GM12878 (cell line): ENCODE measurements around the gene NOC4L. TPM values are rescaled to one million over a fixed set of nuclear protein-coding genes. Genes with fewer than 3 reads are reported as not detected.

Experiments
- ATAC-seq: fragments of 200-7000 bp; cut with Tn5 transposase; 3 replicates; pipeline ENCODE4 v1.9.1; 2020; ENCODE audit warnings: mild to moderate bottlenecking, moderate library complexity
- BruUV-seq: library from RNA; stranded (reverse); fragments of 400-500 nt; replicated peaks from 2 replicates; lab custom pipeline; 2021; lab: Mats Ljungman, UMichigan
- CTCF ChIA-PET: fragments of 300-600 bp; sonication (Branson Sonifier 250); formaldehyde crosslinking; extraction: SDS; loops from one replicate; lab custom pipeline; 2021; ENCODE audit warnings: inconsistent platforms; lab: Yijun Ruan, JAX
- POLR2A ChIA-PET: fragments of 350-600 bp; formaldehyde crosslinking; extraction: SDS; loops from one replicate; lab custom pipeline; 2021; ENCODE audit warnings: inconsistent platforms; lab: Charles Lee
- RAD21 ChIA-PET: fragments of 300-600 bp; sonication (Branson Sonifier 250); formaldehyde crosslinking; loops from one replicate; lab custom pipeline; 2023; ENCODE audit warnings: antibody characterized with exemption; ENCODE audit not compliant: unreplicated experiment; lab: Charles Lee
- SMC1A ChIA-PET: fragments of 300-600 bp; sonication (Branson Sonifier 250); formaldehyde crosslinking; loops from one replicate; lab custom pipeline; 2023; ENCODE audit not compliant: unreplicated experiment, uncharacterized antibody; lab: Charles Lee
- DNase-seq: peaks from one replicate; pipeline ENCODE4 v3.0.0-alpha.2; 2011; ENCODE audit warnings: low read depth, low spot score
- FAIRE-seq: peaks from 3 replicates; lab custom pipeline; 2011; peaks lifted over from hg19 to GRCh38; lab: Jason Lieb, UNC
- H2AFZ ChIP-seq: 2 replicates; pipeline ENCODE4 v1.6.0; 2011; ENCODE audit warnings: low read depth, low read length, control low read depth; ENCODE audit not compliant: control insufficient read depth
- H3K27ac ChIP-seq: 2 replicates; pipeline ENCODE4 v1.5.1; 2011; ENCODE audit warnings: control low read depth; ENCODE audit not compliant: control insufficient read depth, insufficient read depth
- H3K27me3 ChIP-seq, 2 experiments: replicated peaks in 1 of 2; 2 replicates each; pipeline versions ENCODE4 v1.6.0 to v1.6.1; 2011; ENCODE audit warnings: low read length in 1 of 2; ENCODE audit not compliant: control insufficient read depth in 2 of 2, insufficient read depth in 2 of 2
- H3K36me3 ChIP-seq, 2 experiments: 2 replicates each; pipeline ENCODE4 v1.5.1; 2011; ENCODE audit warnings: low read length in 1 of 2; ENCODE audit not compliant: control insufficient read depth in 2 of 2, insufficient read depth in 2 of 2
- H3K4me1 ChIP-seq: 2 replicates; pipeline ENCODE4 v1.6.1; 2011; ENCODE audit warnings: mild to moderate bottlenecking, low read length, moderate library complexity, mixed read lengths; ENCODE audit not compliant: control insufficient read depth, insufficient read depth
- H3K4me2 ChIP-seq: 2 replicates; pipeline ENCODE4 v1.6.0; 2011; ENCODE audit warnings: control low read depth; ENCODE audit not compliant: control insufficient read depth, insufficient read depth
- H3K4me3 ChIP-seq: fragments of 200-600 bp; sonication (generic); 2 replicates; pipeline ENCODE4 v1.5.1; 2016
- H3K79me2 ChIP-seq: 2 replicates; pipeline ENCODE4 v1.6.0; 2011; ENCODE audit warnings: low read length; ENCODE audit not compliant: control insufficient read depth, insufficient read depth
- H3K9ac ChIP-seq: 2 replicates; pipeline ENCODE4 v1.8.0; 2011; ENCODE audit warnings: low read length, control low read depth, mixed read lengths; ENCODE audit not compliant: control insufficient read depth, insufficient read depth
- H3K9me3 ChIP-seq: replicated peaks from 3 replicates; pipeline ENCODE4 v1.5.1; 2011; ENCODE audit warnings: mild to moderate bottlenecking, low read length; ENCODE audit not compliant: control insufficient read depth, insufficient read depth
- H4K20me1 ChIP-seq: 2 replicates; pipeline ENCODE4 v1.6.0; 2011; ENCODE audit not compliant: control insufficient read depth, insufficient read depth
- BCL11A ChIP-seq: IDR thresholded peaks from 2 replicates; pipeline ENCODE4 v1.6.1; 2011; ENCODE audit warnings: low read depth, low read length
- CEBPB ChIP-seq, 2 experiments: fragments of 150-350 bp in 1 of 2; IDR thresholded peaks; 2 replicates each; pipeline ENCODE4 v1.6.1; 2012 to 2014; ENCODE audit warnings: low read depth in 2 of 2, low read length in 2 of 2, borderline replicate concordance in 1 of 2, inconsistent platforms in 1 of 2
- ELK1 ChIP-seq: IDR thresholded peaks from 2 replicates; pipeline ENCODE4 v1.6.1; 2012; ENCODE audit warnings: low read depth, low read length, improper control_type of control experiment
- LARP7 ChIP-seq: fragments of 450-650 bp; IDR thresholded peaks from 2 replicates; pipeline ENCODE4 v1.6.1; 2017; ENCODE audit warnings: mild to moderate bottlenecking
- RAD21 ChIP-seq: IDR thresholded peaks from 2 replicates; pipeline ENCODE4 v1.6.1; 2011; ENCODE audit warnings: mild to moderate bottlenecking, low read depth, low read length, moderate library complexity; ENCODE audit not compliant: insufficient read depth
- RELB ChIP-seq: fragments of 450-650 bp; IDR thresholded peaks from 2 replicates; pipeline ENCODE4 v1.6.1; 2017; ENCODE audit warnings: low read depth, mild to moderate bottlenecking, moderate library complexity
- RUNX3 ChIP-seq: IDR thresholded peaks from 2 replicates; pipeline ENCODE4 v1.6.1; 2012; ENCODE audit warnings: low read length, inconsistent platforms
- SUPT20H ChIP-seq: IDR thresholded peaks from 2 replicates; pipeline ENCODE4 v1.6.1; 2011; ENCODE audit warnings: low read depth, mild to moderate bottlenecking, low read length, moderate library complexity, borderline replicate concordance; ENCODE audit not compliant: control insufficient read depth
- SUZ12 ChIP-seq: fragments of 200-600 bp; sonication (generic); IDR thresholded peaks from one replicate; pipeline ENCODE4 v1.6.1; 2018; ENCODE audit warnings: antibody characterized with exemption, mild to moderate bottlenecking; ENCODE audit not compliant: unreplicated experiment
- TBL1XR1 ChIP-seq: IDR thresholded peaks from 2 replicates; pipeline ENCODE4 v1.6.1; 2012; ENCODE audit warnings: low read depth, low read length, improper control_type of control experiment
- TCF12 ChIP-seq: IDR thresholded peaks from 2 replicates; pipeline ENCODE4 v1.6.1; 2011; ENCODE audit warnings: low read depth, mild to moderate bottlenecking, low read length
- USF1 ChIP-seq: IDR thresholded peaks from 2 replicates; pipeline ENCODE4 v1.6.1; 2011; ENCODE audit warnings: borderline replicate concordance, low read depth, mild to moderate bottlenecking, moderate library complexity, mixed read lengths, low read length; ENCODE audit not compliant: insufficient read depth; ENCODE audit errors: extremely low read length
- WGBS: methylation state at CpG from one replicate; pipeline ENCODE4 v1.1.6; 2016; ENCODE audit warnings: low lambda C conversion rate; ENCODE audit not compliant: insufficient replicate concordance, insufficient coverage; ENCODE audit errors: missing lambda C conversion rate; 5-methylcytosine and 5-hydroxymethylcytosine counted together
- in situ Hi-C: fragments of 300-500 bp; cut with MboI; formaldehyde crosslinking; loops from 9 replicates; pipeline ENCODE4 v1.14.3; 2018; ENCODE audit warnings: mixed read lengths
- intact Hi-C: fragments of 100-400 bp; cut with micrococcal nuclease; formaldehyde crosslinking; loops from one replicate; pipeline ENCODE4 v1.14.2; 2022; ENCODE audit not compliant: unreplicated experiment
- polyA plus RNA-seq, 11 experiments: library from polyadenylated mRNA; depleted of rRNA in 4 of 11; unstranded in 6 of 11; stranded (reverse) in 5 of 11; fragments of >200 nt; fragmentation: Nextera tagmentation in 4 of 11; fragmentation: Illumina TruSeq in 1 of 11; extraction: Ambion mirVana in 4 of 11; extraction: Trizol in 1 of 11; gene quantifications; 1 replicate in 1 of 11; 2 replicates in 10 of 11; pipeline versions ENCODE4 v1.2.1 to v1.2.3, GENCODE V29; 2011 to 2016; ENCODE audit warnings: inconsistent platforms in 2 of 11, missing spikeins in 2 of 11, low read depth in 1 of 11
- total RNA-seq, 4 experiments: library from RNA; depleted of rRNA in 3 of 4; stranded (reverse); fragments of >200 nt in 3 of 4; fragmentation: Illumina TruSeq in 1 of 4; extraction: Trizol in 1 of 4; gene quantifications; 2 replicates each; pipeline versions ENCODE4 v1.2.1 to v1.2.3, GENCODE V29; 2013 to 2021
- TF ChIP-seq, protein P1 (sequence below): IDR thresholded peaks from 2 replicates; pipeline ENCODE4 v1.6.1; 2012; ENCODE audit warnings: low read length, inconsistent platforms

Gene NOC4L
- total and polyA plus RNA-seq, 10 of the 15 experiments (the other 5 are each of a cell fraction or from before 2014, with no cell fraction given) = 0.72 to 68.2 (median 15.2) TPM

DNA sequence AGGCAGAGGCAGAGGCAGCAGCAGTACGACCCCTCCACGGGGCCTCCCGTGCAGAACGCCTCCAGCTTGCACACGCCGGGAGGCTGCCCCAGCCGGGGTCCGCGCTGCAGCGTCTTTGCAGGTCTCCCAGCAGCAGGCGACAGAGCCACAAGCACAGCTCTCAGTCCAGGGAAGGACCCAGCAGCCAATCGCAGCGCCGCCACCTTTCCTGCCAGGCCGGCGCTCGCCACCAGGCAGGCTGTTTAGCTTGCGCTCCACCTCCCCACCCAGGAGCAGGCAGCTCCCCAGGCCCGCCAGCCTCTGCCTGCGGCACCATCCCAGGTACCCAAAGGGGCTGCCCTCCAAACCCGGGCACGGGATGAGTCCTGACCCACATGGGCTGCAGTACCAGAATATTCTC is 25.4 kb upstream of the NOC4L start:
- H4K20me1 ChIP-seq = no peaks in the 10 kb centered on the region
- 96% methylated on average over 16 of the region's 22 CpGs for WGBS
- BruUV-seq = no TSS peak
- H3K27ac ChIP-seq = no peak overlapping the region
- ChIA-PET CTCF (no interaction called here), SMC1A (no interaction called here), POLR2A (no interaction called here), RAD21 (no interaction called here)
- ATAC-seq = no peak
- no peak overlapping the region for H3K9ac ChIP-seq
- no peaks in the 10 kb centered on the region for H3K27me3 ChIP-seq
- TF ChIP-seq TBL1XR1 = no peak
- no peak for TF ChIP-seq SUPT20H
- no peak for TF ChIP-seq RUNX3
- TF ChIP-seq RAD21 = no peak
- no peak for TF ChIP-seq TCF12
- no peak for TF ChIP-seq LARP7
- TF ChIP-seq BCL11A = no peak
- TF ChIP-seq USF1 = no peak
- TF ChIP-seq RELB = no peak
- TF ChIP-seq CEBPB (IDR thresholded peaks at IDR 0.05; ENCODE audit: borderline replicate concordance in 1 of 2, low read depth in 2 of 2, low read length in 2 of 2) = no peak
- TF ChIP-seq, protein P1, sequence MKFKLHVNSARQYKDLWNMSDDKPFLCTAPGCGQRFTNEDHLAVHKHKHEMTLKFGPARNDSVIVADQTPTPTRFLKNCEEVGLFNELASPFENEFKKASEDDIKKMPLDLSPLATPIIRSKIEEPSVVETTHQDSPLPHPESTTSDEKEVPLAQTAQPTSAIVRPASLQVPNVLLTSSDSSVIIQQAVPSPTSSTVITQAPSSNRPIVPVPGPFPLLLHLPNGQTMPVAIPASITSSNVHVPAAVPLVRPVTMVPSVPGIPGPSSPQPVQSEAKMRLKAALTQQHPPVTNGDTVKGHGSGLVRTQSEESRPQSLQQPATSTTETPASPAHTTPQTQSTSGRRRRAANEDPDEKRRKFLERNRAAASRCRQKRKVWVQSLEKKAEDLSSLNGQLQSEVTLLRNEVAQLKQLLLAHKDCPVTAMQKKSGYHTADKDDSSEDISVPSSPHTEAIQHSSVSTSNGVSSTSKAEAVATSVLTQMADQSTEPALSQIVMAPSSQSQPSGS = no peak
- TF ChIP-seq SUZ12 = no peak
- no peak for TF ChIP-seq ELK1
- no peak overlapping the region for H3K4me3 ChIP-seq
- H3K4me1 ChIP-seq = no peaks in the 10 kb centered on the region
- no peak overlapping the region for H2AFZ ChIP-seq
- H3K4me2 ChIP-seq = no peak overlapping the region
- FAIRE-seq = no peak
- H3K36me3 ChIP-seq = peaks cover 6 to 12% of the 10 kb centered on the region in 2 experiments; a peak in 3 of 4 replicates
- no peak for DNase-seq
- intact Hi-C loops = no loop called here
- in situ Hi-C loops = no loop called here
- H3K9me3 ChIP-seq = no peaks in the 10 kb centered on the region
- H3K79me2 ChIP-seq = no peaks in the 10 kb centered on the region
